GM19238 (cell line): ENCODE data around the gene CEP104.

Experiments used
- DNase-seq: peaks from one replicate; pipeline ENCODE4 v3.0.0; 2011; ENCODE audit warnings: low spot score; ENCODE audit not compliant: insufficient read length

CEP104 gene

GRCh38 chr1:3894626-3895278 is 37.7 kb upstream of the CEP104 start:
- DNase-seq = no peak

GRCh38 chr1:3893190-3893589 is 36.2 kb upstream of the CEP104 start:
- no peak for DNase-seq

- no peak for DNase-seq
Measured at GRCh38 chr1:3892748-3893147, 35.7 kb upstream of the CEP104 start.

GRCh38 chr1:3891329-3891865 is 34.4 kb upstream of the CEP104 start:
- no peak for DNase-seq

- DNase-seq = no peak
Measured at GRCh38 chr1:3890389-3891328, 33.6 kb upstream of the CEP104 start.

- DNase-seq = no peak
Measured at GRCh38 chr1:3889936-3890335, 32.9 kb upstream of the CEP104 start.

GRCh38 chr1:3888301-3888700 is 31.3 kb upstream of the CEP104 start:
- DNase-seq = no peak

- no peak for DNase-seq
Measured at GRCh38 chr1:3886691-3887090, 29.7 kb upstream of the CEP104 start.

- DNase-seq = no peak
Measured at GRCh38 chr1:3886106-3886670, 29.2 kb upstream of the CEP104 start.

GRCh38 chr1:3885611-3886010 is 28.6 kb upstream of the CEP104 start:
- no peak for DNase-seq

- no peak for DNase-seq
Measured at GRCh38 chr1:3884966-3885365, 28.0 kb upstream of the CEP104 start.

- DNase-seq = no peak
Measured at GRCh38 chr1:3883194-3883925, 26.3 kb upstream of the CEP104 start.

- no peak for DNase-seq
Measured at GRCh38 chr1:3881193-3881480, 24.1 kb upstream of the CEP104 start.

- DNase-seq = no peak
Measured at GRCh38 chr1:3880429-3881192, 23.6 kb upstream of the CEP104 start.

- DNase-seq = no peak
Measured at GRCh38 chr1:3879787-3880428, 22.9 kb upstream of the CEP104 start.

- no peak for DNase-seq
Measured at GRCh38 chr1:3879099-3879498, 22.1 kb upstream of the CEP104 start.

GRCh38 chr1:3876716-3877115 is 19.7 kb upstream of the CEP104 start:
- DNase-seq = no peak

- no peak for DNase-seq
Measured at GRCh38 chr1:3874736-3875135, 17.7 kb upstream of the CEP104 start.

- no peak for DNase-seq
Measured at GRCh38 chr1:3872546-3872945, 15.5 kb upstream of the CEP104 start.

GRCh38 chr1:3871451-3871805 is 14.4 kb upstream of the CEP104 start:
- no peak for DNase-seq
